ENCODE results near the gene NCK2.
A peak's percentile ranks its signal among the peaks of the same experiment; 100 is the strongest.

NCK2 gene

GRCh38 chr2:105870062-105870461, 125.3 kb downstream of the NCK2 start:
- Histone ChIP-seq H3F3A (ENCODE audit: control insufficient read depth, insufficient read depth) (no peaks in the 10 kb centered on the region), H3K9me3 (ENCODE audit: control insufficient read depth, insufficient read depth, low read length) (no peaks in the 10 kb centered on the region), H3K36me3 (ENCODE audit: control insufficient read depth, low read length) (no peaks in the 10 kb centered on the region), H3K4me3 (ENCODE audit: low read length) (no peak overlapping the region), H3K4me2 (ENCODE audit: low read length) (no peak overlapping the region), H3K9me2 (replicated peaks; ENCODE audit: control insufficient read depth, low read length) (no peaks in the 10 kb centered on the region), H3K79me2 (ENCODE audit: control insufficient read depth, low read length) (no peaks in the 10 kb centered on the region), H4K20me1 (ENCODE audit: control insufficient read depth, insufficient read depth, low read depth, low read length) (no peaks in the 10 kb centered on the region), H3K27ac (ENCODE audit: low read depth, low read length) (no peak overlapping the region), H3K27me3 (ENCODE audit: control insufficient read depth, low read length) (no peaks in the 10 kb centered on the region), H3K4me1 (ENCODE audit: control insufficient read depth, low read length) (peaks cover 20% of the 10 kb centered on the region)
- TF ChIP-seq CTCF (IDR thresholded peaks at IDR 0.05; ENCODE audit: low read depth, low read length, poor library complexity, severe bottlenecking) (no peak), EZH2phosphoT487 (IDR thresholded peaks at IDR 0.05; ENCODE audit: borderline replicate concordance, low read length) (no peak)

- Histone ChIP-seq H3K9me3 (ENCODE audit: control insufficient read depth, insufficient read depth, low read length) (no peaks in the 10 kb centered on the region), H3K9me2 (replicated peaks; ENCODE audit: control insufficient read depth, low read length) (no peaks in the 10 kb centered on the region), H3K36me3 (ENCODE audit: control insufficient read depth, low read length) (no peaks in the 10 kb centered on the region), H3K27me3 (ENCODE audit: control insufficient read depth, low read length) (no peaks in the 10 kb centered on the region), H3K79me2 (ENCODE audit: control insufficient read depth, low read length) (no peaks in the 10 kb centered on the region), H3K4me3 (ENCODE audit: low read length) (no peak overlapping the region), H4K20me1 (ENCODE audit: control insufficient read depth, insufficient read depth, low read depth, low read length) (no peaks in the 10 kb centered on the region), H3F3A (ENCODE audit: control insufficient read depth, insufficient read depth) (no peaks in the 10 kb centered on the region), H3K27ac (ENCODE audit: low read depth, low read length) (no peak overlapping the region), H3K4me2 (ENCODE audit: low read length) (no peak overlapping the region), H3K4me1 (ENCODE audit: control insufficient read depth, low read length) (peaks cover 20% of the 10 kb centered on the region)
- TF ChIP-seq EZH2phosphoT487 (IDR thresholded peaks at IDR 0.05; ENCODE audit: borderline replicate concordance, low read length) (no peak), CTCF (IDR thresholded peaks at IDR 0.05; ENCODE audit: low read depth, low read length, poor library complexity, severe bottlenecking) (no peak)
Observed at GRCh38 chr2:105870858-105871257, 126.1 kb downstream of the NCK2 start.

GRCh38 chr2:105872142-105872728, 127.5 kb downstream of the NCK2 start:
- no peaks in the 10 kb centered on the region for H4K20me1 ChIP-seq (ENCODE audit: control insufficient read depth, insufficient read depth, low read depth, low read length)
- no peaks in the 10 kb centered on the region for H3F3A ChIP-seq (ENCODE audit: control insufficient read depth, insufficient read depth)
- H3K4me3 ChIP-seq (ENCODE audit: low read length): no peak overlapping the region
- no peaks in the 10 kb centered on the region for H3K79me2 ChIP-seq (ENCODE audit: control insufficient read depth, low read length)
- H3K36me3 ChIP-seq (ENCODE audit: control insufficient read depth, low read length): no peaks in the 10 kb centered on the region
- TF ChIP-seq EZH2phosphoT487 (IDR thresholded peaks at IDR 0.05; ENCODE audit: borderline replicate concordance, low read length) (no peak), CTCF (IDR thresholded peaks at IDR 0.05; ENCODE audit: low read depth, low read length, poor library complexity, severe bottlenecking) (no peak)
- H3K9me3 ChIP-seq (ENCODE audit: control insufficient read depth, insufficient read depth, low read length): no peaks in the 10 kb centered on the region
- H3K9me2 ChIP-seq (replicated peaks; ENCODE audit: control insufficient read depth, low read length): no peaks in the 10 kb centered on the region
- no peaks in the 10 kb centered on the region for H3K27me3 ChIP-seq (ENCODE audit: control insufficient read depth, low read length)
- 0 out of 2 replicates have a peak overlapping the region, but pooled peaks have one; percentile 5 for H3K4me2 ChIP-seq (ENCODE audit: low read length)
- no peak overlapping the region for H3K27ac ChIP-seq (ENCODE audit: low read depth, low read length)
- H3K4me1 ChIP-seq (ENCODE audit: control insufficient read depth, low read length): peaks cover 20% of the 10 kb centered on the region

Measured in DOHH2 (cell line).